Coronary artery (tissue), 2 donors: Measurements from ENCODE around the gene NFATC2IP.
A peak's percentile ranks its signal among the peaks of the same experiment; 100 is the strongest.

Experiments
- DNase-seq: peaks from one replicate; pipeline ENCODE4 v3.0.0-alpha.2; 2017; ENCODE audit warnings: low spot score
- H3K27ac ChIP-seq, 2 donors: fragments of 200-600 bp; sonication (generic); one replicate each; pipeline ENCODE4 v1.5.1; 2016 to 2019
- H3K4me3 ChIP-seq: fragments of 200-600 bp; sonication (generic); 2 replicates; pipeline ENCODE4 v1.5.1; 2016; ENCODE audit warnings: mild to moderate bottlenecking, moderate library complexity
- TF ChIP-seq, protein P1 (sequence below): fragments of 200-600 bp; sonication (generic); IDR thresholded peaks from one replicate; pipeline ENCODE4 v1.5.1; 2019; ENCODE audit warnings: antibody characterized with exemption

NFATC2IP gene

GRCh38 chr16:28943281-28943680 is 7.5 kb upstream of the NFATC2IP start:
- no peak for DNase-seq
- TF ChIP-seq, protein P1, sequence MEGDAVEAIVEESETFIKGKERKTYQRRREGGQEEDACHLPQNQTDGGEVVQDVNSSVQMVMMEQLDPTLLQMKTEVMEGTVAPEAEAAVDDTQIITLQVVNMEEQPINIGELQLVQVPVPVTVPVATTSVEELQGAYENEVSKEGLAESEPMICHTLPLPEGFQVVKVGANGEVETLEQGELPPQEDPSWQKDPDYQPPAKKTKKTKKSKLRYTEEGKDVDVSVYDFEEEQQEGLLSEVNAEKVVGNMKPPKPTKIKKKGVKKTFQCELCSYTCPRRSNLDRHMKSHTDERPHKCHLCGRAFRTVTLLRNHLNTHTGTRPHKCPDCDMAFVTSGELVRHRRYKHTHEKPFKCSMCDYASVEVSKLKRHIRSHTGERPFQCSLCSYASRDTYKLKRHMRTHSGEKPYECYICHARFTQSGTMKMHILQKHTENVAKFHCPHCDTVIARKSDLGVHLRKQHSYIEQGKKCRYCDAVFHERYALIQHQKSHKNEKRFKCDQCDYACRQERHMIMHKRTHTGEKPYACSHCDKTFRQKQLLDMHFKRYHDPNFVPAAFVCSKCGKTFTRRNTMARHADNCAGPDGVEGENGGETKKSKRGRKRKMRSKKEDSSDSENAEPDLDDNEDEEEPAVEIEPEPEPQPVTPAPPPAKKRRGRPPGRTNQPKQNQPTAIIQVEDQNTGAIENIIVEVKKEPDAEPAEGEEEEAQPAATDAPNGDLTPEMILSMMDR, result no peak
- Histone ChIP-seq H3K27ac (no peak overlapping the region), H3K4me3 (no peak overlapping the region)

DNA sequence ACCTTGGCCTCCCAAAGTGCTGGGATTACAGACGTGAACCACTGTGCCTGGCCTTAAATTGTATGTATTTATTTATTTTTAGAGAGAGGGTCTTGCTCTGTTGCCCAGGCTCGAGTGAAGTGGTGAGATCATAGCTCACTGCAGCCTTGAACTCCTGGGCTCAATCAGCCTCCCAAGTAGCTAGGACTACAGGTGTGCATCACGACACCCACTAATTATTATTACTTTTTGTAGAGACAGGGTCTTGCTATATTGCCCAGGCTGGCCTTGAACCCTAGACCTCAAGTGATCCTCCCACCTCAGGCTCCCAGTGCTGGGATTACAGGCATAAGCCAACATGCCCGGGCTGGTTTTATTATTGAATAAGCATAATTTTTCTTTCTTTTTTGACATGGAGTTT is 4.1 kb upstream of the NFATC2IP start:
- Histone ChIP-seq H3K4me3 (no peak overlapping the region), H3K27ac (no peak overlapping the region)
- TF ChIP-seq, protein P1, result no peak
- DNase-seq, result no peak

GRCh38 chr16:28951410-28951943 is 740 bp downstream of the NFATC2IP start:
- H3K4me3 ChIP-seq, result peak overlapping the region; percentile 96
- TF ChIP-seq, protein P1, result no peak
- peak overlapping the region; percentile 77 to 92 for H3K27ac ChIP-seq
- no peak for DNase-seq

DNA sequence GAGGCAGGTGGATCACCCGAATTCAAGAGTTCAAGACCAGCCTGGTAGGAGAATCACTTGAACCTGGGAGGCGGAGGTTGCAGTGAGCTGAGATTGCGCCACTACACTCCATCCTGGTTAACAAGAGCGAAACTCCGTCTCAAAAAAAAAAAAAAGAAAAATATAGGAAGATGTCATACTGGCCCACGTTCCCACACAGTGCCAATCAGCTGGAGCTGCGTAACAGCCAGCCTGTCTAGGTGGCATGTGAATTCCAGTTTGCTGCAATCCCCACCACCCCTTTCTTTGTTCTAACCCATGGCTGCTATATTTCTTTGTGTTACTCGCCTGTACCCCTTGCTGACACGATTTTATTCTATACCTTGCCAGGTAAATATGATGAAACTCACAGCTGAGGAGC is 7.5 kb downstream of the NFATC2IP start:
- no peak overlapping the region for H3K4me3 ChIP-seq
- DNase-seq, result no peak
- TF ChIP-seq, protein P1, result no peak
- H3K27ac ChIP-seq, result no peak overlapping the region

GRCh38 chr16:28958836-28959235 is 8.1 kb downstream of the NFATC2IP start:
- no peak overlapping the region for H3K4me3 ChIP-seq
- no peak overlapping the region for H3K27ac ChIP-seq
- DNase-seq, result no peak
- TF ChIP-seq, protein P1, result no peak

DNA sequence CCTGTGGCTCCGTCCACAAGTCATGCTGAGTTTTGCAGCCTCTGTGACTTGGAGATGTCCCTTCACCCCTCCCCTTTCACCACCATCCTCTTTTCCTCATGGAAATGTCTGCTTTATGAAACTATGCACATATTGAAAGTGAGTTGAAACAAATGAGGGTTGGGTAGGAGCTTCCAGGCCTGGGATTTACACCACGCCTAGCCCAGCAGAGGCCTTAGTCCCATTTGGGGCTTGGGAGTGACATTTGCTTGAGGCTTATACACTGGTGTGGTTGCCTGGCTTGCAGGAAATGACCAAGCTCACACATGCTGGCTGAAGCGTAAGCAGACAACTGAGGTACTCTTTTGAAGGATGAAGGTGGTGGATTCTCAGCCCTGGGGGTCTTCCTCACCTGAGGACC is 13.3 kb downstream of the NFATC2IP start:
- no peak for DNase-seq
- TF ChIP-seq, protein P1, result no peak
- no peak overlapping the region for H3K4me3 ChIP-seq
- H3K27ac ChIP-seq, result no peak overlapping the region

- H3K4me3 ChIP-seq, result no peak overlapping the region
- no peak overlapping the region for H3K27ac ChIP-seq
- DNase-seq, result no peak
- TF ChIP-seq, protein P1, result no peak
Measured at GRCh38 chr16:28964496-28964895, 13.8 kb downstream of the NFATC2IP start.
